A673 (cell line): ENCODE results near the gene PAK5. TPM values are rescaled to one million over a fixed set of nuclear protein-coding genes. Genes with fewer than 3 reads are reported as not detected.

ENCODE experiments used
- BruUV-seq: library from RNA; stranded (reverse); fragments of 400-500 nt; replicated peaks from 2 replicates; lab custom pipeline; 2021; lab: Mats Ljungman, UMichigan
- CTCF ChIA-PET: fragments of 300-600 bp; sonication (Branson Sonifier 250); formaldehyde crosslinking; loops from one replicate; lab custom pipeline; 2022; ENCODE audit warnings: antibody characterized with exemption; lab: Charles Lee
- POLR2A ChIA-PET: fragments of 300-600 bp; sonication (Branson Sonifier 250); formaldehyde crosslinking; loops from one replicate; lab custom pipeline; 2022; ENCODE audit warnings: antibody characterized with exemption; ENCODE audit not compliant: low non-redundant PET; lab: Charles Lee
- DNase-seq: peaks from one replicate; pipeline ENCODE4 v3.0.0-alpha.2; 2015; ENCODE audit warnings: low spot score
- H3K27ac ChIP-seq: fragments of 200-600 bp; sonication (generic); 2 replicates; pipeline ENCODE4 v1.5.1; 2016; ENCODE audit warnings: mixed run types, low read depth, mild to moderate bottlenecking, mixed read lengths, antibody characterized with exemption, low read length; ENCODE audit not compliant: poor library complexity, severe bottlenecking
- H3K27me3 ChIP-seq: fragments of 200-600 bp; sonication (generic); replicated peaks from 2 replicates; pipeline ENCODE4 v1.6.1; 2017; ENCODE audit warnings: mixed run types, low read depth, mild to moderate bottlenecking, mixed read lengths, antibody characterized with exemption, low read length; ENCODE audit not compliant: insufficient read depth, poor library complexity
- H3K36me3 ChIP-seq: fragments of 200-600 bp; sonication (generic); 2 replicates; pipeline ENCODE4 v1.6.1; 2016; ENCODE audit warnings: mixed run types, mild to moderate bottlenecking, mixed read lengths, antibody characterized with exemption, low read length; ENCODE audit not compliant: insufficient read depth, poor library complexity, severe bottlenecking
- H3K4me1 ChIP-seq: fragments of 200-600 bp; sonication (generic); 2 replicates; pipeline ENCODE4 v1.6.1; 2017; ENCODE audit warnings: mixed run types, mild to moderate bottlenecking, mixed read lengths, antibody characterized with exemption, low read length; ENCODE audit not compliant: insufficient read depth, poor library complexity, severe bottlenecking
- H3K4me3 ChIP-seq: fragments of 200-600 bp; sonication (generic); 2 replicates; pipeline ENCODE4 v1.5.1; 2016; ENCODE audit warnings: low read depth, mixed run types, mild to moderate bottlenecking, mixed read lengths, low read length; ENCODE audit not compliant: poor library complexity, severe bottlenecking
- H3K9me3 ChIP-seq: fragments of 200-600 bp; sonication (generic); 2 replicates; pipeline ENCODE4 v1.6.1; 2016; ENCODE audit warnings: mixed run types, low read depth, mild to moderate bottlenecking, mixed read lengths, antibody characterized with exemption, low read length; ENCODE audit not compliant: poor library complexity, severe bottlenecking
- CTCF ChIP-seq: fragments of 300-800, 200-600 bp; sonication (generic); conservative IDR thresholded peaks from 2 replicates; pipeline ENCODE4 v1.5.1; 2017; ENCODE audit warnings: low read depth, mild to moderate bottlenecking, antibody characterized with exemption, low read length, moderate library complexity, mixed read lengths
- EZH2 ChIP-seq: fragments of 200-600 bp; sonication (generic); IDR thresholded peaks from 2 replicates; pipeline ENCODE4 v1.6.1; 2017; ENCODE audit warnings: borderline replicate concordance, low read depth, mild to moderate bottlenecking, mixed read lengths, antibody characterized with exemption, low read length; ENCODE audit not compliant: poor library complexity, severe bottlenecking
- intact Hi-C: fragments of 100-400 bp; cut with micrococcal nuclease; formaldehyde crosslinking; loops from one replicate; pipeline ENCODE4 v1.10.0; 2022; ENCODE audit not compliant: unreplicated experiment
- total RNA-seq: library from RNA; stranded (reverse); gene quantifications from 2 replicates; pipeline ENCODE4 v1.2.3, GENCODE V29; 2021

Gene PAK5
- total RNA-seq, 1 experiment from 2014 or later = not detected

GRCh38 chr20:9551808-9552550, 286.9 kb downstream of the PAK5 start:
- CTCF ChIA-PET = no interaction called here
- Histone ChIP-seq H3K27ac (no peak overlapping the region), H3K4me3 (no peak overlapping the region), H3K36me3 (no peaks in the 10 kb centered on the region), H3K9me3 (no peaks in the 10 kb centered on the region), H3K27me3 (no peaks in the 10 kb centered on the region), H3K4me1 (no peaks in the 10 kb centered on the region)
- POLR2A ChIA-PET = no interaction called here
- no peak for TF ChIP-seq CTCF
- no TSS peak for BruUV-seq
- peak; percentile 3 for DNase-seq
- intact Hi-C loops = no loop called here

- POLR2A ChIA-PET = no interaction called here
- Histone ChIP-seq H3K4me1 (no peaks in the 10 kb centered on the region), H3K27me3 (no peaks in the 10 kb centered on the region), H3K27ac (no peak overlapping the region), H3K9me3 (no peaks in the 10 kb centered on the region), H3K36me3 (no peaks in the 10 kb centered on the region), H3K4me3 (no peak overlapping the region)
- intact Hi-C loops = no loop called here
- CTCF ChIA-PET = no interaction called here
- no peak for TF ChIP-seq CTCF
- no peak for TF ChIP-seq EZH2
- no TSS peak for BruUV-seq
- no peak for DNase-seq
These were observed 288.0 kb downstream of the PAK5 start for GRCh38 chr20:9550871-9551270.

GRCh38 chr20:9550283-9550682, 288.6 kb downstream of the PAK5 start:
- no peak overlapping the region for H3K4me3 ChIP-seq
- no TSS peak for BruUV-seq
- POLR2A ChIA-PET = no interaction called here

More at GRCh38 chr20:9550283-9550682, 288.6 kb downstream of the PAK5 start:
- CTCF ChIA-PET = no interaction called here
- intact Hi-C loops = no loop called here
- TF ChIP-seq EZH2 (no peak), CTCF (no peak)
- Histone ChIP-seq H3K27me3 (no peaks in the 10 kb centered on the region), H3K4me1 (no peaks in the 10 kb centered on the region), H3K9me3 (no peaks in the 10 kb centered on the region), H3K36me3 (no peaks in the 10 kb centered on the region), H3K27ac (no peak overlapping the region)
- no peak for DNase-seq
